GM10248 (cell line): ENCODE data around the gene SLC25A17.

Experiments used
- CTCF ChIA-PET: fragments of 300-600 bp; sonication (Branson Sonifier 250); formaldehyde crosslinking; extraction: SDS; loops from one replicate; lab custom pipeline; 2021; ENCODE audit warnings: antibody characterized with exemption; lab: Yijun Ruan, JAX
- POLR2A ChIA-PET: fragments of 350-650 bp; sonication (Branson Sonifier 250); formaldehyde crosslinking; extraction: SDS; loops from one replicate; lab custom pipeline; 2020; ENCODE audit warnings: antibody characterized with exemption; lab: Yijun Ruan, JAX
- DNase-seq: peaks from one replicate; pipeline ENCODE4 v3.0.0; 2012; ENCODE audit errors: extremely low spot score
- CTCF ChIP-seq: IDR thresholded peaks from 2 replicates; pipeline ENCODE4 v1.5.1; 2012; ENCODE audit warnings: mild to moderate bottlenecking, low read depth; ENCODE audit errors: extremely low read depth, missing control alignments, control extremely low read depth

Gene SLC25A17

GRCh38 chr22:40749829-40750228 is 69.3 kb downstream of the SLC25A17 start:
- ChIA-PET CTCF (interaction anchor here (0.7 to 1.7 kb wide), 5 partner anchors 11 to 67 kb away, joined by 3 to 11 read pairs (median 3); no protein-coding TSS in a partner anchor), POLR2A (no interaction called here)
- DNase-seq, result no peak
- no peak for TF ChIP-seq CTCF

GRCh38 chr22:40748388-40749355 is 70.5 kb downstream of the SLC25A17 start:
- CTCF ChIA-PET, result interaction anchor here (0.6 to 1.9 kb wide), 5 partner anchors 9 to 462 kb away, joined by 3 to 11 read pairs (median 4); no protein-coding TSS in a partner anchor
- no peak for DNase-seq
- TF ChIP-seq CTCF, result no peak
- POLR2A ChIA-PET, result no interaction called here

- POLR2A ChIA-PET, result no interaction called here
- DNase-seq, result no peak
- CTCF ChIA-PET, result interaction anchor here (1.2 to 1.9 kb wide), 2 partner anchors 9 to 11 kb away, joined by 3 to 5 read pairs; no protein-coding TSS in a partner anchor
- no peak for TF ChIP-seq CTCF
Observed at GRCh38 chr22:40747361-40747760, 71.8 kb downstream of the SLC25A17 start.

- DNase-seq, result no peak
- ChIA-PET POLR2A (no interaction called here), CTCF (interaction anchor here (1.2 to 1.9 kb wide), 2 partner anchors 10 to 11 kb away, joined by 3 to 5 read pairs; no protein-coding TSS in a partner anchor)
- TF ChIP-seq CTCF, result no peak
Observed at GRCh38 chr22:40746428-40747220, 72.5 kb downstream of the SLC25A17 start.

- no peak for TF ChIP-seq CTCF
- POLR2A ChIA-PET, result no interaction called here
- CTCF ChIA-PET, result no interaction called here
- DNase-seq, result no peak
Observed at GRCh38 chr22:40743768-40744167, 75.4 kb downstream of the SLC25A17 start.

GRCh38 chr22:40741116-40741515 is 78.0 kb downstream of the SLC25A17 start:
- ChIA-PET POLR2A (no interaction called here), CTCF (no interaction called here)
- DNase-seq, result no peak
- TF ChIP-seq CTCF, result no peak
